ENCODE measurements around the gene SEL1L.

DNA sequence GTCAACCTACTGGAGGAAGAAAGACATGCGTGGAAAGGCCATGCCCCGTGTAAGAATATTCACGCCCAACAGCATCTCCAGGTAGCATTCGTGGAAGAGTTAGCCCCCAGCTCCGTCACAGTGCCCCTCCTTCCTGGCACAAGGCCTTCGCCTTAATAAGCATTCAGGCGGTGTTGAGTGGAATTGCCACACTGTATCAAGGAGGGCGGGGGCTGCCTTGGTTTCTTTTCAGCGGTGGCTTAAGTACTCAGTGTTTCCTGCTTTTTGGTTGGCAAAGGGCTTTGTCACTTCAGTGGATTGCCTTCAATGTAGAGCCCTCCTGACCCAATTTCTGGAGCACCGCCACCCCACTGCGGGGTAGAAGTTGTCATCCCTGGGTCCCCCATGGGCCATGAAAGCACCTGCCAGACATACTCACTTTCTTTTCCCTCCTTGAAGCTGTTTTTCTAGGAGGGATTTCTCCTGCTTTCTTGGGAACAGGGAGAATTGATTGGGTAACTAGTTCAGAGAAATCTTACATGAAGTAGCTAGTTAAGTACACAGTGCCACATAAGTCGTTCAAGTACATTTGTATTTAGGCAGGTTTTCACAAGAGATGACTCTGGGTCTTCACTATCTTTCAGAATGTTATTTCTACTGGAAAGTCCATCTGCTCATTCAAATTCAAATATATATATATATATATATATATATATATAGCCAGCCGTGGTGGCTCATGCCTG is 68.0 kb downstream of the SEL1L start:
- TF ChIP-seq, protein P1, sequence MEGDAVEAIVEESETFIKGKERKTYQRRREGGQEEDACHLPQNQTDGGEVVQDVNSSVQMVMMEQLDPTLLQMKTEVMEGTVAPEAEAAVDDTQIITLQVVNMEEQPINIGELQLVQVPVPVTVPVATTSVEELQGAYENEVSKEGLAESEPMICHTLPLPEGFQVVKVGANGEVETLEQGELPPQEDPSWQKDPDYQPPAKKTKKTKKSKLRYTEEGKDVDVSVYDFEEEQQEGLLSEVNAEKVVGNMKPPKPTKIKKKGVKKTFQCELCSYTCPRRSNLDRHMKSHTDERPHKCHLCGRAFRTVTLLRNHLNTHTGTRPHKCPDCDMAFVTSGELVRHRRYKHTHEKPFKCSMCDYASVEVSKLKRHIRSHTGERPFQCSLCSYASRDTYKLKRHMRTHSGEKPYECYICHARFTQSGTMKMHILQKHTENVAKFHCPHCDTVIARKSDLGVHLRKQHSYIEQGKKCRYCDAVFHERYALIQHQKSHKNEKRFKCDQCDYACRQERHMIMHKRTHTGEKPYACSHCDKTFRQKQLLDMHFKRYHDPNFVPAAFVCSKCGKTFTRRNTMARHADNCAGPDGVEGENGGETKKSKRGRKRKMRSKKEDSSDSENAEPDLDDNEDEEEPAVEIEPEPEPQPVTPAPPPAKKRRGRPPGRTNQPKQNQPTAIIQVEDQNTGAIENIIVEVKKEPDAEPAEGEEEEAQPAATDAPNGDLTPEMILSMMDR (IDR thresholded peaks at IDR 0.05 in 2 of 3, conservative IDR thresholded peaks at IDR 0.05 in 1 of 3; ENCODE audit: borderline replicate concordance in 1 of 3, insufficient read depth in 1 of 3, low read depth in 2 of 3, low read length in 2 of 3): no peak
- no peak for TF ChIP-seq REST (IDR thresholded peaks at IDR 0.05; ENCODE audit: low read depth)
- TF ChIP-seq RAD21 (IDR thresholded peaks at IDR 0.05; ENCODE audit: low read depth): no peak
- no peak for TF ChIP-seq CEBPB (IDR thresholded peaks at IDR 0.05; ENCODE audit: low read depth)
- TF ChIP-seq EZH2 (IDR thresholded peaks at IDR 0.05): no peak
- no peak for TF ChIP-seq ELF1 (IDR thresholded peaks at IDR 0.05; ENCODE audit: borderline replicate concordance, low read depth)
